ENCODE results near the gene PTPN14. TPM values are rescaled to one million over a fixed set of nuclear protein-coding genes. Genes with fewer than 3 reads are reported as not detected.

The PTPN14 gene
- total and polyA plus RNA-seq, 2 of the 8 experiments (the other 6 are each of a cell fraction or from before 2014, with no cell fraction given) = 14.4 to 93.6 TPM

- H3K4ac ChIP-seq (replicated peaks; ENCODE audit: insufficient read length, low read depth, low read length) = no peak overlapping the region
- H3K27me3 ChIP-seq (replicated peaks in 1 of 4; ENCODE audit: control insufficient read depth in 3 of 4, extremely low read depth in 1 of 4, insufficient read depth in 3 of 4, low read length in 3 of 4) = no peaks in the 10 kb centered on the region
- H3K79me2 ChIP-seq (ENCODE audit: control insufficient read depth in 1 of 2, insufficient read depth in 2 of 2, low read length in 2 of 2) = no peaks in the 10 kb centered on the region
- H2BK5ac ChIP-seq (ENCODE audit: low read depth, low read length) = no peak overlapping the region
- no peaks in the 10 kb centered on the region for H3K4me1 ChIP-seq (replicated peaks in 1 of 4; ENCODE audit: control insufficient read depth in 3 of 4, insufficient read depth in 4 of 4, low read length in 3 of 4)
- no peaks in the 10 kb centered on the region for H4K20me1 ChIP-seq (replicated peaks in 1 of 2; ENCODE audit: control insufficient read depth in 1 of 2, insufficient read depth in 2 of 2, low read length in 2 of 2)
- no peak overlapping the region for H3K4me3 ChIP-seq (ENCODE audit: extremely low read depth in 1 of 4, insufficient read depth in 2 of 4, low read depth in 3 of 4, low read length in 4 of 4)
- no peak overlapping the region for H2BK120ac ChIP-seq (replicated peaks; ENCODE audit: low read depth, low read length)
- H3K23me2 ChIP-seq (ENCODE audit: low read depth, low read length) = peaks cover 2% of the 10 kb centered on the region; the same call in 1 of the 2 replicates
- no peak overlapping the region for H4K8ac ChIP-seq (ENCODE audit: extremely low read depth, insufficient read depth, low read length)
- H2BK12ac ChIP-seq (ENCODE audit: low read depth, low read length) = no peak overlapping the region
- FAIRE-seq (no peak), DNase-seq (ENCODE audit: low read depth in 1 of 2, low spot score in 2 of 2) (no peak)
- WGBS, 2 experiments (ENCODE audit: extremely low coverage in 1 of 2, insufficient coverage in 1 of 2, insufficient read length in 1 of 2, insufficient replicate concordance in 2 of 2, low coverage in 1 of 2, low lambda C conversion rate in 2 of 2, missing lambda C conversion rate in 1 of 2) = 84% methylated on average over 3 of the region's 3 CpGs; no CpG with 5 or more reads in 1 of the 2 experiments
- H3K4me2 ChIP-seq (ENCODE audit: insufficient read depth in 1 of 2, low read depth in 2 of 2, low read length in 2 of 2) = no peak overlapping the region
- no peak overlapping the region for H3K27ac ChIP-seq (ENCODE audit: low read depth, low read length)
- no peak overlapping the region for H3K56ac ChIP-seq (replicated peaks; ENCODE audit: insufficient read length, low read depth, low read length)
- no peak overlapping the region for H3K9ac ChIP-seq (replicated peaks in 1 of 4; ENCODE audit: extremely low read depth in 1 of 4, low read depth in 3 of 4, low read length in 3 of 4)
- H3K36me3 ChIP-seq (ENCODE audit: control insufficient read depth in 2 of 4, insufficient read depth in 4 of 4, low read length in 3 of 4) = peaks cover 2 to 59% (median 20%) of the 10 kb centered on the region in 4 experiments; a peak in 7 of 8 replicates
- H2AK5ac ChIP-seq (ENCODE audit: low read depth, low read length) = no peak overlapping the region
- H4K91ac ChIP-seq (replicated peaks; ENCODE audit: insufficient read length, low read length) = no peak overlapping the region
- H3K23ac ChIP-seq (ENCODE audit: insufficient read length) = no peak overlapping the region
- H3K79me1 ChIP-seq (ENCODE audit: low read depth, low read length) = no peaks in the 10 kb centered on the region; the same call in 1 of the 2 replicates
- H3K9me3 ChIP-seq (ENCODE audit: insufficient read depth in 2 of 2, low read depth in 1 of 2, low read length in 1 of 2) = no peaks in the 10 kb centered on the region
- H3K14ac ChIP-seq (ENCODE audit: insufficient read length) = no peak overlapping the region
- H2AFZ ChIP-seq (ENCODE audit: low read length) = no peak overlapping the region
- ChIA-PET CTCF (ENCODE audit: partially characterized antibody) (interaction anchor here (1.0 to 11.1 kb wide), 8 partner anchors 8 to 136 kb away, joined by 3 to 124 read pairs (median 4); no protein-coding TSS in a partner anchor), POLR2A (ENCODE audit: partially characterized antibody) (interaction anchor here (2.0 kb wide), 1 partner anchor 9 kb away, joined by 4 read pairs; no protein-coding TSS in a partner anchor)
- no peak overlapping the region for H4K5ac ChIP-seq (ENCODE audit: insufficient read length, low read depth, low read length)
- H2BK20ac ChIP-seq (ENCODE audit: low read length) = no peak overlapping the region
- no peak overlapping the region for H3K18ac ChIP-seq (ENCODE audit: extremely low read depth, low read length)
- no peak overlapping the region for H2BK15ac ChIP-seq (ENCODE audit: low read length)
- TF ChIP-seq POU5F1 (IDR thresholded peaks at IDR 0.05; ENCODE audit: low read depth, low read length) (no peak), SP1 (IDR thresholded peaks at IDR 0.05; ENCODE audit: low read depth, low read length) (no peak), KDM5A (IDR thresholded peaks at IDR 0.05; ENCODE audit: low read length) (no peak), RXRA (IDR thresholded peaks at IDR 0.05; ENCODE audit: insufficient read depth, low read depth, low read length) (no peak), ATF3 (IDR thresholded peaks at IDR 0.05; ENCODE audit: insufficient read depth, low read depth, low read length) (no peak), TAF7 (optimal IDR thresholded peaks at IDR 0.05; ENCODE audit: borderline replicate concordance, low read depth, low read length) (no peak), BACH1 (IDR thresholded peaks at IDR 0.05; ENCODE audit: low read length) (no peak), USF2 (IDR thresholded peaks at IDR 0.05; ENCODE audit: low read length) (no peak), EP300 (IDR thresholded peaks at IDR 0.05; ENCODE audit: borderline replicate concordance in 1 of 2, low read depth in 2 of 2, low read length in 2 of 2) (no peak), CHD1 (IDR thresholded peaks at IDR 0.05; ENCODE audit: low read depth, low read length) (no peak), NRF1 (IDR thresholded peaks at IDR 0.05; ENCODE audit: low read depth, low read length) (no peak)
Observed at GRCh38 chr1:214360525-214361164, 190.8 kb downstream of the PTPN14 start.
